ENCODE results near the gene COQ8A. TPM values are rescaled to one million over a fixed set of nuclear protein-coding genes. Genes with fewer than 3 reads are reported as not detected.

Gene COQ8A
- polyA plus RNA-seq, 6 donors from 2014 or later: 35.7 to 63.4 (median 53.9) TPM

DNA sequence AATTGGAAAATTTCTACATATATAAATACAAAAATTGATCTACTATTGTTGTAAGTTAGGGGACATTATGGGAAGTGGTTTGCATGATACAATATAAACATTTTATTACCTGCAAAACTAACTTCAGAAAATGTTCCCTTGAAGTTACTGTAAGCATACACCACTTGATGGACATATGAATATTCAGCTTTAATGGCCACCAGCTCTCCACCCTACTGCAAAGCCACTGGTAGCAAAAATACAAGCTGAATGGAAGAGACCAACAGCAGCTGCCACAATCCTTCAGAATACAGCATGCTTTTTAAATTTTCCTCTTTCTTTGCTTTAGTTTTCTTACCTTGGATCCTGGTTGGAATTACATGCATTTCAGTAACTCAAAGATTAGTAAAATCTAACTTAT, 69.8 kb downstream of the COQ8A start:
- no peaks in the 10 kb centered on the region for H3K27me3 Mint-ChIP-seq
- no peaks in the 10 kb centered on the region for H3K9me3 Mint-ChIP-seq
- no peaks in the 10 kb centered on the region for H3K4me1 Mint-ChIP-seq
- ATAC-seq (ENCODE audit: low read depth in 2 of 2): no peak
- H3K4me3 Mint-ChIP-seq: no peak overlapping the region
- H3K27ac Mint-ChIP-seq: no peak overlapping the region
- no peaks in the 10 kb centered on the region for H3K36me3 Mint-ChIP-seq
- DNase-seq: no peak

DNA sequence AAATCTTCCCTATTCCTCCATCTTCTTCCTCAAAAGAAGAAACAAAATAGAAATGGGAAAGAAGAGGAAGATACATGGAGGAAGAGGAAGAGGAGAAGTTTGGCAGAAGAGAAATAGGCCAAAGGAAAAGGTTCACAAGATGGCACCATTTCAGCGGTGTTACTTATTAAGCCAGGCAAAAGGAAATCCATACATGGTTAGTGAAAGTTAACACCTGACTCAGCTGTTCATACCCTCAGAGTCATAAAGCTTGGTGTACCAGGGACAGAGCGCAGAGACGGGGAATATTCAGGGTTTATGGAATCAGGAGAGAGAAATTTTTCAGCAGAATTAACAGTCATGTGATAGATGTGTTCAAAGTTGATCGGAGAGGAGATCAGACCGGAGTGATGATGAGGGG, 70.6 kb downstream of the COQ8A start:
- no peaks in the 10 kb centered on the region for H3K9me3 Mint-ChIP-seq
- ATAC-seq (ENCODE audit: low read depth in 2 of 2): no peak
- peak overlapping the region in 1 of 6 donors; percentile 76 for H3K27ac Mint-ChIP-seq
- no peak overlapping the region for H3K4me3 Mint-ChIP-seq
- no peaks in the 10 kb centered on the region for H3K4me1 Mint-ChIP-seq
- DNase-seq: no peak
- H3K27me3 Mint-ChIP-seq: no peaks in the 10 kb centered on the region
- H3K36me3 Mint-ChIP-seq: no peaks in the 10 kb centered on the region

DNA sequence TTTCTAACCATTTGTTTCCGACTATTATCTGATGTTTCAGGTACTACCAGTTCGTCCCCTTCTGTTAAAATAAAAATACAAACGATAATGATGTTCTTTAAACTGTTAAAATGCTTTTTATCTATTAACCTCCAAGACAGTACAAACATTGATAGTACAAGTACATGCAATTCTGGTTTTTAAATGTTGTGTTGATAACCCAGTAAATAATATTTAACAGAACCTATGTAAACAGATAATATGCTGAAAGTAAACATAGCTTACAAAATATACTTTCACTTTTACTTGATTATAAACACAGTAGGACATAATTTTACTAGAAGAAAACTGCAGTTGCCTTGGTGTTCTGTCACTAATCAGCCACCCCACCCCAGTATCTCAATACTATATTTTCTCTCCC, 76.9 kb downstream of the COQ8A start:
- DNase-seq: no peak
- no peak overlapping the region for H3K27ac Mint-ChIP-seq
- H3K27me3 Mint-ChIP-seq: peaks cover 0 to 11% (median 0%) of the 10 kb centered on the region in 3 donors
- no peak overlapping the region for H3K4me3 Mint-ChIP-seq
- H3K4me1 Mint-ChIP-seq: no peaks in the 10 kb centered on the region
- H3K9me3 Mint-ChIP-seq: peaks cover 3 to 12% (median 7%) of the 10 kb centered on the region in 7 donors
- H3K36me3 Mint-ChIP-seq: peaks cover 7 to 9% of the 10 kb centered on the region in 2 donors
- ATAC-seq (ENCODE audit: low read depth in 2 of 2): no peak

DNA sequence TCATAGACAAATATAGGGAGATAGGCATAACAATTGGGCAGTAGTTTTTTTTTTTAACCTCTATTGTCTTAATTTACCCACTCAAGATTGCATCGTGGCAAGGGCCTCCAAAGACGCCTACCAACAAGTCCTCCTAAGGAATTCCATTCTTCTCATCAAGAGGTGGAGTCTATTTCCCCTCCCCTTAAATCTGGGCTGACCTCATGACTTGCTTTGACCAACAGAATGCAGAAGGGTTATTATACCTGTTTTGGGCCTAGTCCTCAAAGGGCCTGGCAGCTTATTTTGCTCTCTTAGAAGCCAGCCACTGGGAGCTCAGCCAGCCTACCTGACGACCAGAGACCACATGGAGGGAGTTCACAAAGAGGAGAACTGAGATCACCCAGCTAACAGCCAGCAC, 92.3 kb downstream of the COQ8A start:
- Mint-ChIP-seq H3K4me1 (no peaks in the 10 kb centered on the region), H3K9me3 (peaks cover 0 to under 1% (median 0%) of the 10 kb centered on the region in 7 donors), H3K4me3 (no peak overlapping the region), H3K27me3 (peaks cover 0 to 2% (median 0%) of the 10 kb centered on the region in 3 donors), H3K36me3 (peaks cover 0 to 2% of the 10 kb centered on the region in 2 donors), H3K27ac (peak overlapping the region in 1 of 6 donors; percentile 18)
- DNase-seq (no peak), ATAC-seq (ENCODE audit: low read depth in 2 of 2) (no peak)

DNA sequence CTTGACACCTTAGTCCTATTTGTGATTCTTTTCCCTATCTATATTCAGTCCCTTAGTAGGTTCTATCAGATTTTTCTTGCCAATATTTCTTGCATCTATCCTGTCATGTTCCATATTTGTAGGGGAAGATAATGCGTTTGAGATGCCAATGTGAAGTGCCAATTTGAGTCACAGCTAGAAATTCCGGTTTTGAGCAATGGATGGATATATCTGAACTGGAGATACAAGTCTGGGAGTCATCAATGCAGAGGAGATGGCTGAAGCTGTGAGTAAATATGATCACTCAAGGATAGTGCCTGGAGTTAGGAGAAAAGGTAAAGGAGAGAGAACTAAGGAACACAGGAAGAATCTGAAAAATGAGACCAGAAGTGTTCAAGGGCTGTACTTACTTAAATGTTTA, 93.8 kb downstream of the COQ8A start:
- H3K36me3 Mint-ChIP-seq: peaks cover 0 to 3% of the 10 kb centered on the region in 2 donors
- H3K27ac Mint-ChIP-seq: peak overlapping the region in 1 of 6 donors; percentile 1
- ATAC-seq (ENCODE audit: low read depth in 2 of 2): no peak
- DNase-seq: no peak
- peaks cover 0 to 6% (median 0%) of the 10 kb centered on the region in 7 donors for H3K9me3 Mint-ChIP-seq
- no peaks in the 10 kb centered on the region for H3K4me1 Mint-ChIP-seq
- H3K27me3 Mint-ChIP-seq: no peaks in the 10 kb centered on the region
- no peak overlapping the region for H3K4me3 Mint-ChIP-seq

DNA sequence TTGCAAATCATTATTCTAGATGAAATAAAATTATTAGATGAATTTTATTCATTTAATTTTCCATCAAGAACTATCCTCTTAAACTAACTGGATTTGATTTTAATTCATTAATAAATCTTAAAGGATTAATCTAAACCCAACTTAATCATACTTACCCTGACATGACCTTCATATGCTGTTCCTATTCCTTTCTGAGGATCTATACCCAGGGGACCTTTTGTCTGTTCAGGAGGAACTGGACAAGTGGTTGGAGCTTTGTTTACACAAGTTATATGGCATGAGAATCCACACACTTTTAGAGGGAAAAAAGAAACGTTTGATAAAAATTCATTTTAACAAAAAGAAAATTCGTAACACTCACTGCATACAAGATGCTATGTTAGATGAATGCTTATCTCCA, 95.2 kb downstream of the COQ8A start:
- no peak for DNase-seq
- no peaks in the 10 kb centered on the region for H3K4me1 Mint-ChIP-seq
- H3K4me3 Mint-ChIP-seq: no peak overlapping the region
- no peak for ATAC-seq (ENCODE audit: low read depth in 2 of 2)
- no peak overlapping the region for H3K27ac Mint-ChIP-seq
- H3K9me3 Mint-ChIP-seq: peaks cover 0 to 6% (median 0%) of the 10 kb centered on the region in 7 donors
- peaks cover 0 to 3% of the 10 kb centered on the region in 2 donors for H3K36me3 Mint-ChIP-seq
- H3K27me3 Mint-ChIP-seq: no peaks in the 10 kb centered on the region

DNA sequence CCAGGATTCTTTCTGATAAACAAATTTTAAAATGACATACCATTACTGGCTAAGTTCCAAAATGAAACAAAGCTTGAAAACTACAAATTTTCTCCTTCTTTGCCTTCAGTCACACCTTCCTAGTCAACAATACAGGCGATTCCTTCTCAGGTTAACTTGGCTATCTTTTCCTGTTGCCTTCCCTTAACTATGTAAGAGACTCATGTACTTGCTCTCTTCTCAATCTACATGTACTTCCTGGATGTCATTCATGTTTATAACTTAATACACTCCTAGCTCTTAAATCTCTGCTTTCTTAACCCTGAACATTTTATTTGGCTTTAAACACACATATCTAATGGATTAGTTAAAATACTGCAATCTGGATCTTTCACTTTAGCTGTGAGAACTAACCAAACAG, 97.0 kb downstream of the COQ8A start:
- Mint-ChIP-seq H3K4me3 (no peak overlapping the region), H3K27ac (peak overlapping the region in 1 of 6 donors; percentile 14), H3K9me3 (peaks cover 0 to 6% (median 0%) of the 10 kb centered on the region in 7 donors), H3K36me3 (peaks cover 0 to 3% of the 10 kb centered on the region in 2 donors), H3K4me1 (no peaks in the 10 kb centered on the region), H3K27me3 (no peaks in the 10 kb centered on the region)
- ATAC-seq (ENCODE audit: low read depth in 2 of 2) (no peak), DNase-seq (no peak)

Other genes with a start within 250 kb of the COQ8A start
- gene ITPKB, start 201.0 kb upstream of the COQ8A start, polyA plus RNA-seq (ENCODE audit: low read depth in 6 of 6): 10 to 100 TPM; 24.5 to 48.9 (median 34.1) TPM
- 10 to 100 TPM in 3 of 6 donors, 1 to 10 TPM in 3; 5.5 to 15.0 (median 10.3) TPM for gene PSEN2, start 69.7 kb upstream of the COQ8A start, polyA plus RNA-seq (ENCODE audit: low read depth in 6 of 6)

All from naive B cell (primary cell).